Jurkat, Clone E6-1 (cell line): ENCODE results near the gene TRIM27.
"Not testable (repeated sequence)": the region's sequence is repeated elsewhere in the genome, so short reads cannot be mapped to it uniquely, and the experiment has no call there.

Experiments used
- DNase-seq: peaks from one replicate; pipeline ENCODE4 v3.0.0-alpha.2; 2011; ENCODE audit warnings: low read depth, low spot score
- H3K4me3 ChIP-seq: 2 replicates; pipeline ENCODE4 v1.5.1; 2011; ENCODE audit warnings: mild to moderate bottlenecking, low read length, control low read depth, moderate library complexity

TRIM27 gene

DNA sequence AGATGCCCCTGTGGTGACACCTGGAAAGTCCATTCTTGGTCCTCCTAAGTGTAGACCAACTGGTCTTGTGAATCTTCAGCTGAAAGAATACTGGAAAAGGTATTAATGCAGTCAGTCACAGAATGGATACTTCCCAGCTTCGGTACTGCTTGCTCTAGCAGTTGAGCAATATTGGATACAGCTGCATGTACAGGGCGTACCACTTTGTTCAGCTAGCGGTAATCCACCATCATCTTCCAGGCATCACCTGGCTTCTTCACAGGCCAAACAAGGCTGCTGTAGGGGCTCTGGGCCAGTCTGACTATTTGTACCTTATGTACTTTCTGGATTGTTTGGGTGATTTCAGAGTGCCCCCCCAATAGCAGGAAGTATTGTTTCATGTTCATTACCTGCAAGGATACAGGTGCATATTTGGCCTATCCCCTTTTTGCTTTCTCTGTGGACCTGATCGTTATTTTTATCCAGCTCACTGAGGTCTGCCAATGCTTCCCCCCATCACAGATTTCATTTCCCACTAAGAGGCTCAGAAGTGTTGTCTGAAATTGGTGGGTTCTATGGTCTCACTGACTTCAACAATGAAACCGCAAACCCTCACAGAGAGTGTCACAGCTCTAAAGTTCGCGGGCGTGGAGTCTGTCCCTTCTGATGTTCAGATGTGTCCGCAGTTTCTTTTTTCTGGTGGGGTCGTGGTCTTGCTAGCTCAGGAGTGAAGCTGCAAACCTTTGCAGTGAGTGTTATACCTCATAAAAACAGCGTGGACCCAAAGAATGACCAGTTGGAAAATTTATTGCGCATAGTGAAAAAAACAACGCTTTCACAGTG lies 52.2 kb downstream of the TRIM27 start:
- no peak overlapping the region for H3K4me3 ChIP-seq
- no peak for DNase-seq

DNA sequence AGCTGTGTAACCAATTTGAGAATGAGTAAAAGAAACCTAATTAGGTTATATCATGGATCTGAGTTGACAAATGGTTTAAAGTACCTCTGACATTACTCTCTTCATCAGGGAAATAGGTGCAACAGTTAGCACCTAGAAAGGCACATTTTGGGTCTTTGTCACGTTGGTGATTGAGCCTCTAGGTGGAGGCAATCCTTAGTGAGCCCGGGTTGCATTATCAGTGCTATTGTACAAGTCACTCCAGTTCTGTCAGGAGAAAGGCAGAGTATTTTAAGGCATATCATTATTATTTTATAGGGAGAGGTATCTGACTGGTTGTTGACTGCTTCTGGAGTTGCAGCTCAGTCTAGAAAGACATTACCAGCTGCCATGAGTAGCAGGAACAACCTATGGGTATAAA lies 54.9 kb downstream of the TRIM27 start:
- no peak overlapping the region for H3K4me3 ChIP-seq
- DNase-seq = no peak

GRCh38 chr6:28867086-28867409 lies 56.7 kb downstream of the TRIM27 start:
- H3K4me3 ChIP-seq = peak overlapping the region; percentile 45
- no peak for DNase-seq

DNA sequence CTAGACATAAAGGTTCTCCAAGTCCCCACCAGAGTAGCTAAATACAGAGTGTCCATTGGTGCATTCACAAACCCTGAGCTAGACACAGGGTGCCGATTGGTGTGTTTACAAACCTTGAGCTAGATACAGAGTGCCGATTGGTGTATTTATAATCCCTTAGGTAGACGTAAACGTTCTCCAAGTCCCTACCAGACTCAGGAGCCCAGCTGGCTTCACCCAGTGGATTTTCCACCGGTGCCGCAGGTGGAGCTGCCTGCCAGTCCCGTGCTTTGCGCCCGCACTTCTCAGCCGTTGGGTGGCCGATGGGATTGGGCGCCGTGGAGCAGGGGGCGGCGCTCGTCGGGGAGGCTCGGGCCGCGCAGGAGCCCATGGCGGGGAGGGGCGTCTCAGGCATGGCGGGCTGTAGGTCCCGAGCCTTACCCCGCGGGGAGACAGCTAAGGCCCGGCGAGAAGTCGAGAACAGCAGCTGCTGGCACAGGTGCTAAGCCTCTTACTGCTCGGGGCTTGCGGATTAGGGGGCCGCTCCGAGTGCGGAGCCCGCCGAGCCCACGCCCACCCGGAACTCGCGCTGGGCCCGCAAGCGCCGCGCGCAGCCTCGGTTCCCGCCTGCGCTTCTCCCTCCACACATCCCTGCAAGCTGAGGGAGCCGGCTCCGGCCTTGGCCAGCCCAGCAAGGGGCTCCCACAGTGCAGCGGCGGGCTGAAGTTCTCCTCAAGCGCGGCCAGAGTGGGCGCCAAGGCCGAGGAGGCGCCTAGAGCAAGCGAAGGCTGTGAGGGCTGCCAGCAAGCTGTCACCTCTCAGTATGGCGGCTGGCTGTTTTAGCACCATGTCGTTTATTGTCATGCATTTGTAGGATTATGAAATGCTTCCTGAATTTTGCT lies 57.3 kb downstream of the TRIM27 start:
- DNase-seq = peak; percentile 45
- peak overlapping the region; percentile 45 for H3K4me3 ChIP-seq

- H3K4me3 ChIP-seq = peak overlapping the region; percentile 38
- DNase-seq = peak; percentile 94
These were observed 58.2 kb downstream of the TRIM27 start for GRCh38 chr6:28865401-28866204.

GRCh38 chr6:28864326-28864923 lies 59.4 kb downstream of the TRIM27 start:
- DNase-seq = no peak
- H3K4me3 ChIP-seq = peak overlapping the region; percentile 69

GRCh38 chr6:28863604-28864325 lies 60.0 kb downstream of the TRIM27 start:
- peak; percentile 83 for DNase-seq
- peak overlapping the region; percentile 69 for H3K4me3 ChIP-seq

- no peak overlapping the region for H3K4me3 ChIP-seq
- DNase-seq = no peak
These were observed 61.7 kb downstream of the TRIM27 start for GRCh38 chr6:28862077-28862476.

GRCh38 chr6:28861339-28861738 lies 62.4 kb downstream of the TRIM27 start:
- no peak overlapping the region for H3K4me3 ChIP-seq
- DNase-seq = no peak

DNA sequence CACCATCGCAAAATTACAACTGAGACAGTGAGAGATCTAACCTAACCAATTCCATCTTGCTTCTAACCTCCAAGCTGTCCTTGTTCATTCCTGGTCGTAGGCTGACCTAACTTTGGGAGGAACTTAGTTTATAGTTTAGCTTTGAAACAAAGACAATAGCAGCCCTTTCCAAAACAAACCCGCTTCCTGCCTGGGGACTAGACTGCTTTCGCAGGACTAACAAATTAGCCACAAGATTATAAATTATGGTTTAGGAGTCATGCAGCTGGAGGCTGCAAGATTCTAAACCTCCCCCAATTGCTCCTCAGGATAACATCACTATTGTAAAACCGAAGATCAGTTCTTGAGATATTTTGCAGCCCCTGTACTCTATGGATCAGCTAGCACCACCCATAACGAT lies 63.2 kb downstream of the TRIM27 start:
- no peak overlapping the region for H3K4me3 ChIP-seq
- DNase-seq = no peak

GRCh38 chr6:28858963-28859362 lies 64.8 kb downstream of the TRIM27 start:
- no peak for DNase-seq
- no peak overlapping the region for H3K4me3 ChIP-seq

DNA sequence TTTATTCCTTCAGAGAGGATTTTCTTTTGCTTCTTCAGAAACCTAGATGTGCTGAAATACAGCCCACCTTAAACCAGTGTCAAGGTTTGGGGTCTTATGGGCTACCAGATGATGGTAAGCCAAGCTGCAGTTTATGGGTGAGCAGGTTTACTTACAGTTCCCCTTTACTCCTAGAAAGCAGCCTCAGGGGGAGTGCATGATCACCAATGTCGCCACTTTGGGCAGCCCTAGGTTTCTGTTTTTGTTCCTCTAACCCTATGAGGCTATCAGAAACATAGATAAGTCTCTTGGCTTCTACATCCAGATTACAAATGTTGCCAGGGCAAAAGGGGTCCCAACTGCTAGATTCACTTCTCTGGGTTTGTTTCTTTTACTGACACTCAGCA lies 67.2 kb downstream of the TRIM27 start:
- DNase-seq = no peak
- no peak overlapping the region for H3K4me3 ChIP-seq

GRCh38 chr6:28854405-28854804 lies 69.4 kb downstream of the TRIM27 start:
- H3K4me3 ChIP-seq, DNase-seq: not testable (repeated sequence)
